Mucosa of stomach (tissue), 1 donor: Measurements from ENCODE around the gene ZNF367.

ENCODE experiments used
- H3K27me3 ChIP-seq: one replicate; pipeline ENCODE4 v1.7.0; 2013; ENCODE audit warnings: mild to moderate bottlenecking, low read length; ENCODE audit not compliant: control insufficient read depth, insufficient read depth
- H3K36me3 ChIP-seq: one replicate; pipeline ENCODE4 v1.7.0; 2013; ENCODE audit warnings: low read length; ENCODE audit not compliant: control insufficient read depth, insufficient read depth
- H3K4me1 ChIP-seq: one replicate; pipeline ENCODE4 v1.7.0; 2013; ENCODE audit warnings: mild to moderate bottlenecking, low read length; ENCODE audit not compliant: control insufficient read depth, insufficient read depth
- H3K4me3 ChIP-seq: one replicate; pipeline ENCODE4 v1.7.0; 2013; ENCODE audit warnings: low read length
- H3K9ac ChIP-seq: one replicate; pipeline ENCODE4 v1.7.0; 2013; ENCODE audit warnings: mild to moderate bottlenecking, low read length, moderate library complexity
- H3K9me3 ChIP-seq: one replicate; pipeline ENCODE4 v1.7.0; 2013; ENCODE audit warnings: mild to moderate bottlenecking, low read length, moderate library complexity; ENCODE audit not compliant: control insufficient read depth
- donor health status: Pancreatic carcinoma.

The ZNF367 gene

GRCh38 chr9:96418083-96418919 is at the start of gene ZNF367:
Gene ZNF367 (minus strand): TSS chr9:96418370. CDS start chr9:96418032, 338 bp downstream.
- peak within 1 kb of the TSS; percentile 77 for H3K4me3 ChIP-seq
- H3K27me3 ChIP-seq: no peaks in the 10 kb centered on the region
- H3K36me3 ChIP-seq: no peaks in the 10 kb centered on the region
- no peaks in the 10 kb centered on the region for H3K9me3 ChIP-seq
- peaks cover 29% of the 10 kb centered on the region for H3K4me1 ChIP-seq
- H3K9ac ChIP-seq: peak within 1 kb of the TSS; percentile 83

- no peaks in the 10 kb centered on the region for H3K27me3 ChIP-seq
- H3K4me3 ChIP-seq: no peak overlapping the region
- no peaks in the 10 kb centered on the region for H3K9me3 ChIP-seq
- H3K4me1 ChIP-seq: no peaks in the 10 kb centered on the region
- H3K9ac ChIP-seq: no peak overlapping the region
- H3K36me3 ChIP-seq: no peaks in the 10 kb centered on the region
Measured at GRCh38 chr9:96467784-96468183, 49.6 kb upstream of the ZNF367 start.

GRCh38 chr9:96464426-96464825 is 46.3 kb upstream of the ZNF367 start:
- H3K36me3 ChIP-seq: peaks cover 3% of the 10 kb centered on the region

GRCh38 chr9:96462541-96462940 is 44.4 kb upstream of the ZNF367 start:
- Histone ChIP-seq H3K27me3 (no peaks in the 10 kb centered on the region), H3K4me1 (no peaks in the 10 kb centered on the region), H3K9me3 (no peaks in the 10 kb centered on the region), H3K9ac (no peak overlapping the region), H3K36me3 (peaks cover 3% of the 10 kb centered on the region), H3K4me3 (no peak overlapping the region)

More at GRCh38 chr9:96464426-96464825, 46.3 kb upstream of the ZNF367 start:
- H3K27me3 ChIP-seq: no peaks in the 10 kb centered on the region
- H3K9me3 ChIP-seq: no peaks in the 10 kb centered on the region
- H3K4me1 ChIP-seq: no peaks in the 10 kb centered on the region
- H3K4me3 ChIP-seq: no peak overlapping the region
- H3K9ac ChIP-seq: no peak overlapping the region

GRCh38 chr9:96461336-96461735 is 43.2 kb upstream of the ZNF367 start:
- Histone ChIP-seq H3K4me3 (no peak overlapping the region), H3K9me3 (no peaks in the 10 kb centered on the region), H3K27me3 (no peaks in the 10 kb centered on the region), H3K4me1 (no peaks in the 10 kb centered on the region), H3K9ac (no peak overlapping the region), H3K36me3 (peaks cover 3% of the 10 kb centered on the region)

- Histone ChIP-seq H3K4me3 (no peak overlapping the region), H3K27me3 (no peaks in the 10 kb centered on the region), H3K9ac (no peak overlapping the region), H3K36me3 (peaks cover 3% of the 10 kb centered on the region), H3K4me1 (no peaks in the 10 kb centered on the region), H3K9me3 (no peaks in the 10 kb centered on the region)
Measured at GRCh38 chr9:96460882-96461281, 42.7 kb upstream of the ZNF367 start.

GRCh38 chr9:96460470-96460869 is 42.3 kb upstream of the ZNF367 start:
- Histone ChIP-seq H3K9ac (no peak overlapping the region), H3K27me3 (no peaks in the 10 kb centered on the region), H3K4me1 (no peaks in the 10 kb centered on the region), H3K36me3 (peaks cover 3% of the 10 kb centered on the region), H3K9me3 (no peaks in the 10 kb centered on the region), H3K4me3 (no peak overlapping the region)

- Histone ChIP-seq H3K9me3 (no peaks in the 10 kb centered on the region), H3K9ac (no peak overlapping the region), H3K4me1 (no peaks in the 10 kb centered on the region), H3K36me3 (peaks cover 3% of the 10 kb centered on the region), H3K4me3 (no peak overlapping the region), H3K27me3 (no peaks in the 10 kb centered on the region)
Measured at GRCh38 chr9:96459268-96460007, 41.3 kb upstream of the ZNF367 start.

- Histone ChIP-seq H3K27me3 (no peaks in the 10 kb centered on the region), H3K9me3 (no peaks in the 10 kb centered on the region), H3K4me3 (no peak overlapping the region), H3K9ac (no peak overlapping the region), H3K36me3 (peaks cover 3% of the 10 kb centered on the region), H3K4me1 (no peaks in the 10 kb centered on the region)
Measured at GRCh38 chr9:96458226-96458625, 40.1 kb upstream of the ZNF367 start.

- Histone ChIP-seq H3K9ac (no peak overlapping the region), H3K36me3 (peaks cover 3% of the 10 kb centered on the region), H3K27me3 (no peaks in the 10 kb centered on the region), H3K4me1 (no peaks in the 10 kb centered on the region), H3K9me3 (no peaks in the 10 kb centered on the region), H3K4me3 (no peak overlapping the region)
Measured at GRCh38 chr9:96457266-96457665, 39.1 kb upstream of the ZNF367 start.

- Histone ChIP-seq H3K4me3 (no peak overlapping the region), H3K36me3 (no peaks in the 10 kb centered on the region), H3K9me3 (no peaks in the 10 kb centered on the region), H3K9ac (no peak overlapping the region), H3K4me1 (peaks cover 6% of the 10 kb centered on the region), H3K27me3 (peaks cover 9% of the 10 kb centered on the region)
Measured at GRCh38 chr9:96453625-96454024, 35.5 kb upstream of the ZNF367 start.
